Measurements from ENCODE around the gene GOT1.

Gene GOT1

DNA sequence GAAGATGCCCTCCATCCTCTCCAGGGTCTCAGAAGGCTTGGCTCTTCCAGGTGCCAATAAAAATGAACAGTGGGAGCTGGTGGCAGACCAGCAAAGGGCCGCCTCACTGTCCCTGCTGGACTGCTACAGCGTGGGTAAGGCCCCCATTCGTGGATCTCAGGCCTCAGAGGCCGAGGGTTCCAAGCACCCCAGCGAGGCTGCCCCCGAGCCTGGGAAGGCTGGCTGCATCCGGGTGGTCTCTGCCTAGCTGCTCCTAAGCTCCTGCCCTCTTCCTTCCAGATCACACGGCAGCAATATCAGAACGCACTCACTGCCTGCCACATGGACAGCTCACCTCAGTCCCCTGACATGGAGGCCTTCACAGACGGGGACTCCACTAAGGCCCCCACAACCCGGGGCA is 42.9 kb downstream of the GOT1 start:
- no peaks in the 10 kb centered on the region for H3K36me3 ChIP-seq (ENCODE audit: control insufficient read depth, insufficient read depth, low read length)
- no peaks in the 10 kb centered on the region for H3K9me3 ChIP-seq (ENCODE audit: control insufficient read depth, low read length)
- H3K4me1 ChIP-seq (ENCODE audit: control insufficient read depth, insufficient read depth, low read length, poor library complexity, severe bottlenecking) = no peaks in the 10 kb centered on the region
- DNase-seq = no peak
- H3K27ac ChIP-seq (ENCODE audit: insufficient read depth, low read length, poor library complexity, severe bottlenecking) = no peak overlapping the region
- H3K4me3 ChIP-seq (ENCODE audit: insufficient read depth, low read depth, low read length, poor library complexity, severe bottlenecking) = no peak overlapping the region
- H3K27me3 ChIP-seq (replicated peaks; ENCODE audit: control insufficient read depth, insufficient read depth, low read length, poor library complexity, severe bottlenecking) = no peaks in the 10 kb centered on the region

DNA sequence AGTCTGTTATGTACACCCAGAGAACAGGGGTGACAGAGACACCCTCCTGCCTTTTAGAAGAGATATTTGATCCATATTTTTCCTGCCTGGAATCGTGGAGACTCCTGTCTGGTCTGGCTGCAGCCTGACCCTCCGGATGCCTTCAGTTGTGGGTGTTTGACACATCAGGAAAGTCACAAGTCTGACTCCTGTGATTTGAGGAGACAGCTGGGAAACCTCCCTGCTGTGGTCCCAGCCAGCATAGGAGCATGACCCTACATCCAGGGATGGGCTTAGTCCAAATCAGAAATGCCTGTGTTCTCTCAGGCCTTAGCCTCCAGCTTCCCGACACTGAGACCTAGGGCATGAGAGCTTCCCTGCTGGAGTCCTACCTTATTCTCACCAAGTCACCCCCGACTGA is 43.4 kb downstream of the GOT1 start:
- no peak overlapping the region for H3K4me3 ChIP-seq (ENCODE audit: insufficient read depth, low read depth, low read length, poor library complexity, severe bottlenecking)
- H3K9me3 ChIP-seq (ENCODE audit: control insufficient read depth, low read length) = no peaks in the 10 kb centered on the region
- no peaks in the 10 kb centered on the region for H3K4me1 ChIP-seq (ENCODE audit: control insufficient read depth, insufficient read depth, low read length, poor library complexity, severe bottlenecking)
- H3K36me3 ChIP-seq (ENCODE audit: control insufficient read depth, insufficient read depth, low read length) = no peaks in the 10 kb centered on the region
- no peak overlapping the region for H3K27ac ChIP-seq (ENCODE audit: insufficient read depth, low read length, poor library complexity, severe bottlenecking)
- no peaks in the 10 kb centered on the region for H3K27me3 ChIP-seq (replicated peaks; ENCODE audit: control insufficient read depth, insufficient read depth, low read length, poor library complexity, severe bottlenecking)
- DNase-seq = no peak

DNA sequence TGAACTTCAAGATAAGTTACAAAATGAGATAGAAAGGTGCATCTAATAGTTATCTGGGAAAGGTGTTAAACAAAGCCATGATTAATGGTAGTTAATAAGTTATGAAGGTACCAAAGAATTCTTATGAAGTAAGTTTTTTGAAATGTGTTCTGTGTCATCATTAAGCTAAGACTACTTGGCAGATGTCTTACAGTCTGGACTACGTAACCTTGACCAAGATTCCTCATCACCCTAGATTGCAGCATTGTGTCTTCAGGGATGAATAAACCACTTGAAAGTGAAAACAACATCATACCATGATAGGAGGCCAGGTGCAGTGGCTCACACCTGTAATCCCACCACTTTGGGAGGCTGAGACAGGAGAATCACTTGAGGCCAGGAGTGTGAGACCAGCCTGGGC is 48.2 kb downstream of the GOT1 start:
- Histone ChIP-seq H3K27me3 (replicated peaks; ENCODE audit: control insufficient read depth, insufficient read depth, low read length, poor library complexity, severe bottlenecking) (no peaks in the 10 kb centered on the region), H3K36me3 (ENCODE audit: control insufficient read depth, insufficient read depth, low read length) (no peaks in the 10 kb centered on the region), H3K9me3 (ENCODE audit: control insufficient read depth, low read length) (no peaks in the 10 kb centered on the region), H3K27ac (ENCODE audit: insufficient read depth, low read length, poor library complexity, severe bottlenecking) (no peak overlapping the region), H3K4me3 (ENCODE audit: insufficient read depth, low read depth, low read length, poor library complexity, severe bottlenecking) (no peak overlapping the region), H3K4me1 (ENCODE audit: control insufficient read depth, insufficient read depth, low read length, poor library complexity, severe bottlenecking) (no peaks in the 10 kb centered on the region)
- DNase-seq = no peak

DNA sequence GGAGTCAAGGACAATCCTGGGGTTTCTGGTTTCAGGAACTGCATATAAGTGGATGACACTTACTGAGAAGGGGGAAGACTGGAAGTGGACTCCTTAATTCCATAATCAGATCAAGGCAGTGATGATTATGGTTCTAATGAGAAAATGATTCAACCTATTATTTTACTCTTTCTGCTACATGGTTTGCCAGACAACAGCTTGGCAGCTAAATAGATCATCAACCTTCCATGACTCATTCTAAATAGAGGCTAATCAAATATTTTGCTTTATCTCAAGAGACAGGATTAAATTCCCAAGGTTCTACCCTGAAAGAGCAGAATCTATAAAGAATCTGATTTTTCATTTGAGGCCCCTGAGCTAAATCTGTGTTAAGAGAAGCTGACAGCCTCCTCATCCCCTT is 55.0 kb downstream of the GOT1 start:
- no peaks in the 10 kb centered on the region for H3K27me3 ChIP-seq (replicated peaks; ENCODE audit: control insufficient read depth, insufficient read depth, low read length, poor library complexity, severe bottlenecking)

DNA sequence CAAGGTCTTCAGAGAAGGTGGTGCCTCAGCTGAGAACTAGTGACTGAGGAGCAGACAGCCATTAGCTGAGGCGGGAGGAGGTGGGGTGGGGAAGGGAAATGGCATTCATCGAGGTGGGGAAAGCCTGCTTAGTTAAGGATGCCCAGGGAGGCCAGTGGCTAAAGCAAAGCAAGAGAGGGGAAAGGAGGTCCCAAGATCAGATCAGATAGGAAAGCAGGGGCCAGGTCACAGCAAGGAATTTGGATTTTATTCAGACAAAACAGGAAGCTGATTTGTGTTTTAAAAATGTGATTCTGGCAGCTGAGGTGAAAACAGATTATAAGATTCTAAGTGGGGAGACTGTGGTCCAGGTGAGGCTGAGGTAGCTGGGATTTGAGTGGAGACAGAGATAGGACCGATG is 55.5 kb downstream of the GOT1 start:
- DNase-seq = no peak
- Histone ChIP-seq H3K9me3 (ENCODE audit: control insufficient read depth, low read length) (no peaks in the 10 kb centered on the region), H3K4me3 (ENCODE audit: insufficient read depth, low read depth, low read length, poor library complexity, severe bottlenecking) (no peak overlapping the region), H3K4me1 (ENCODE audit: control insufficient read depth, insufficient read depth, low read length, poor library complexity, severe bottlenecking) (no peaks in the 10 kb centered on the region), H3K27ac (ENCODE audit: insufficient read depth, low read length, poor library complexity, severe bottlenecking) (no peak overlapping the region), H3K36me3 (ENCODE audit: control insufficient read depth, insufficient read depth, low read length) (no peaks in the 10 kb centered on the region), H3K27me3 (replicated peaks; ENCODE audit: control insufficient read depth, insufficient read depth, low read length, poor library complexity, severe bottlenecking) (no peaks in the 10 kb centered on the region)

More for the DNA sequence above, 55.0 kb downstream of the GOT1 start:
- Histone ChIP-seq H3K9me3 (ENCODE audit: control insufficient read depth, low read length) (no peaks in the 10 kb centered on the region), H3K4me3 (ENCODE audit: insufficient read depth, low read depth, low read length, poor library complexity, severe bottlenecking) (no peak overlapping the region), H3K36me3 (ENCODE audit: control insufficient read depth, insufficient read depth, low read length) (no peaks in the 10 kb centered on the region), H3K27ac (ENCODE audit: insufficient read depth, low read length, poor library complexity, severe bottlenecking) (no peak overlapping the region), H3K4me1 (ENCODE audit: control insufficient read depth, insufficient read depth, low read length, poor library complexity, severe bottlenecking) (no peaks in the 10 kb centered on the region)
- DNase-seq = no peak

DNA sequence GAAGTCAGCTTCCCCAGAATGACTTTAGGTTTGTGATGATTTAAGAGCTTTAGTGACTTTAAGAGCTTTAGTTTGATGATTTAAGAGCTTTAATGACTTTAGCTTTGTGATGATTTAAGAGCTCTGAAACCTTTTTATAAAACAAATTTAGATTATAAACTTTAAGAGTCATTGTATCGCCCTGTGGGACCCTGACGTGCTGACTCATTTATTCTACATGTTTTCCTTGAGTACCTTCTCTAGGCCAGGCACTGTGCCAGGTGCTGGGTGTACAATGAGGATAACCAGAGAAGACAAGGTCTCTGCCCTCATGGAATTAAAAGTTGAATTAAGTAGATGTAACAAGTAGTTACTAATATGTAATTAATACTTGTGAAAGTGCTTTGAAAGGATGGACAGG is 55.9 kb downstream of the GOT1 start:
- Histone ChIP-seq H3K27me3 (replicated peaks; ENCODE audit: control insufficient read depth, insufficient read depth, low read length, poor library complexity, severe bottlenecking) (no peaks in the 10 kb centered on the region), H3K9me3 (ENCODE audit: control insufficient read depth, low read length) (no peaks in the 10 kb centered on the region), H3K27ac (ENCODE audit: insufficient read depth, low read length, poor library complexity, severe bottlenecking) (no peak overlapping the region), H3K36me3 (ENCODE audit: control insufficient read depth, insufficient read depth, low read length) (no peaks in the 10 kb centered on the region), H3K4me1 (ENCODE audit: control insufficient read depth, insufficient read depth, low read length, poor library complexity, severe bottlenecking) (no peaks in the 10 kb centered on the region), H3K4me3 (ENCODE audit: insufficient read depth, low read depth, low read length, poor library complexity, severe bottlenecking) (no peak overlapping the region)
- no peak for DNase-seq

DNA sequence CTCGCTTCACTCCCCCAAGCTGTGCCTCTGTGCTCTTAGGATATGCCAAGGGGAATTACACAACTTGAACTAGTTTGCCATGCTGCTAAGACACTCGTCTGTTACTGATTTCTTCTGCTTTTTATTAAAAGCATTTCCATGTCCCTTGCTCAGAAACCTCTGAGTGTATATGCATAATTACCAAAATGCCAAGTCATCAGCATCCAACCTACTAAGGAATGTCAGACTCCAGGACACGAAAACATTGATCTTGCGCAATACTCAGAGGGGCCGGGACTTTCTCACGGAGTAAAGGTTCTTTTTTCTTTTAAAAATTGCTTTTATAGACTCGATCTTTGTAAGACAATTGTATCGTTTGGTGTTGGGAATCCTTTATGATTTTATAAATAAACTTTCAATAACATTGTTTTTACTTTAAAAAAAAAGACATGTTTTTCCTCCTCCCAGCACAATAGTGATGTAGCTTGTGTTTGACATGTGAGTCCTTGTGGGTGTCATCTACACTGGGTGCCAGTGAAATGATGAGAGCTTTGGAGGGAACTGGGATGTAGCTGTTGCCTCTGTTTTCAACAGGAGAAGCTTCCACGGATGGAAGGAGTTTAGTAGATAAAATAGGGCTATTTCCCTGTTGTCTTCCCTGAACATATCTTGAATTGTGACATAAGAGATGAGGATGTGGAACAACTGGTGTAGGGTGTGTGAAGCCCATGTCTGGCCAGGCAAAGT is 57.7 kb downstream of the GOT1 start:
- Histone ChIP-seq H3K27ac (ENCODE audit: insufficient read depth, low read length, poor library complexity, severe bottlenecking) (no peak overlapping the region), H3K27me3 (replicated peaks; ENCODE audit: control insufficient read depth, insufficient read depth, low read length, poor library complexity, severe bottlenecking) (no peaks in the 10 kb centered on the region), H3K9me3 (ENCODE audit: control insufficient read depth, low read length) (no peaks in the 10 kb centered on the region), H3K4me3 (ENCODE audit: insufficient read depth, low read depth, low read length, poor library complexity, severe bottlenecking) (no peak overlapping the region), H3K4me1 (ENCODE audit: control insufficient read depth, insufficient read depth, low read length, poor library complexity, severe bottlenecking) (no peaks in the 10 kb centered on the region), H3K36me3 (ENCODE audit: control insufficient read depth, insufficient read depth, low read length) (no peaks in the 10 kb centered on the region)
- DNase-seq = no peak

DNA sequence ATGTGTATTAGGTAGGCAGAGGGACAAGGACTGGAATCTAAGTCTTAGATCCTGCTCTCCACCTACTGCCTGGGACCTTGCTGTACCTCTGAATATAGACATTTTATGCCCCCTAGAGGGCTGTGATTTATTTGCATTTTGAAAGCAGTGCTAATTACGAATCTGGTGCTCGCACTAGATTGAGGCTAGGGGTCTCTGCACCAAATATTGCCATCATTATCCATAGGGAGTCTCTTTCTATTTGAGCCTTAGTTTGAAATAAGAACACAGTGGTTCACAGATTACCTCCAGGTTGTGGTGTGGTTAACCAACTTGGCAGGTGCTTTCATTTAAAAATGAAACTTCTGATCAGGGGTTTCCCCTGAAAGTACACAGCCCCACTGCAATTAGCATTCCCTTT is 59.4 kb downstream of the GOT1 start:
- no peak for DNase-seq
- Histone ChIP-seq H3K4me1 (ENCODE audit: control insufficient read depth, insufficient read depth, low read length, poor library complexity, severe bottlenecking) (no peaks in the 10 kb centered on the region), H3K27me3 (replicated peaks; ENCODE audit: control insufficient read depth, insufficient read depth, low read length, poor library complexity, severe bottlenecking) (no peaks in the 10 kb centered on the region), H3K4me3 (ENCODE audit: insufficient read depth, low read depth, low read length, poor library complexity, severe bottlenecking) (no peak overlapping the region), H3K27ac (ENCODE audit: insufficient read depth, low read length, poor library complexity, severe bottlenecking) (no peak overlapping the region), H3K36me3 (ENCODE audit: control insufficient read depth, insufficient read depth, low read length) (no peaks in the 10 kb centered on the region), H3K9me3 (ENCODE audit: control insufficient read depth, low read length) (no peaks in the 10 kb centered on the region)

DNA sequence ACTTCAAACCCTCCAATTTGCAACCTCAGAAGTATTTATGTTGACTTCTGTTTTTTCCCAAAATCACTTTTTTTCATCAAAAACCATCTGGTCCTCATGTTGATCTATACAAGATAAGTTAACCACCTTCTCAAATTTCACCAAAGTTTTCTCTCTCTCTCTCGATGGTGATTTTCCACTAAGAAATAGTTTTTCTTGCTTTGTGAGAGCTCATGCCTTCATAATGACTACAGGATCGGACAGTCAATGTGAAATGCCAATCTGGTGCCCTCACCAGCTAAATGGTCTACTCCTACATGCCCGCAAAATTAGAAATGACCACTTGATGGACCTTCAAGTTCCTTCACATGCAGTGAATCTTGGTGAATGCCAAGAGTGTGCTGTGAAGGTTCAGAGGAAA is 60.9 kb downstream of the GOT1 start:
- no peak for DNase-seq
- no peak overlapping the region for H3K27ac ChIP-seq (ENCODE audit: insufficient read depth, low read length, poor library complexity, severe bottlenecking)
- no peaks in the 10 kb centered on the region for H3K4me1 ChIP-seq (ENCODE audit: control insufficient read depth, insufficient read depth, low read length, poor library complexity, severe bottlenecking)
- H3K9me3 ChIP-seq (ENCODE audit: control insufficient read depth, low read length) = no peaks in the 10 kb centered on the region
- no peaks in the 10 kb centered on the region for H3K27me3 ChIP-seq (replicated peaks; ENCODE audit: control insufficient read depth, insufficient read depth, low read length, poor library complexity, severe bottlenecking)
- H3K36me3 ChIP-seq (ENCODE audit: control insufficient read depth, insufficient read depth, low read length) = no peaks in the 10 kb centered on the region
- H3K4me3 ChIP-seq (ENCODE audit: insufficient read depth, low read depth, low read length, poor library complexity, severe bottlenecking) = no peak overlapping the region

DNA sequence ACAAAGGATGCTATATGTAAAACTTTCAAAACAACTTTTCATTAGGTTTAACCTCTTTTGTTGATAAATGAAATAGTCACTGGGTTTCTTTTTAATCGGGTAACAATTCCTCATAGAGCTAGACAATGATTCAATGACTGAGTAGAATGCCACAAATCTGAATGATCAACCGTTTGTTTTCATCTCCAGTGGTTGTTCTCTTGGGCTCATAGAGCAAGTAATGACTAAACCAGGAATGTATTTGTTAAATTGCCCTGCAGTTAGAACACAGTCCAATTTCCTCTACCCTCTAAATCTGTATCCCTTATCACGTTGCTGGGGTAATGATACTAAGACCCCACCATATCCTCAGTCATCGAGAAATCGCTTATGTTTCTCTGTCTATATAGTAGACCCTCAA is 61.3 kb downstream of the GOT1 start:
- Histone ChIP-seq H3K27me3 (replicated peaks; ENCODE audit: control insufficient read depth, insufficient read depth, low read length, poor library complexity, severe bottlenecking) (no peaks in the 10 kb centered on the region), H3K4me3 (ENCODE audit: insufficient read depth, low read depth, low read length, poor library complexity, severe bottlenecking) (no peak overlapping the region), H3K4me1 (ENCODE audit: control insufficient read depth, insufficient read depth, low read length, poor library complexity, severe bottlenecking) (no peaks in the 10 kb centered on the region), H3K36me3 (ENCODE audit: control insufficient read depth, insufficient read depth, low read length) (no peaks in the 10 kb centered on the region), H3K27ac (ENCODE audit: insufficient read depth, low read length, poor library complexity, severe bottlenecking) (no peak overlapping the region), H3K9me3 (ENCODE audit: control insufficient read depth, low read length) (no peaks in the 10 kb centered on the region)
- no peak for DNase-seq
